ENCODE results near the gene ZSWIM2. TPM values are rescaled to one million over a fixed set of nuclear protein-coding genes. Genes with fewer than 3 reads are reported as not detected.

ZSWIM2 gene
- total RNA-seq, 6 experiments from 2014 or later, result 0.10 TPM; not detected in 5

DNA sequence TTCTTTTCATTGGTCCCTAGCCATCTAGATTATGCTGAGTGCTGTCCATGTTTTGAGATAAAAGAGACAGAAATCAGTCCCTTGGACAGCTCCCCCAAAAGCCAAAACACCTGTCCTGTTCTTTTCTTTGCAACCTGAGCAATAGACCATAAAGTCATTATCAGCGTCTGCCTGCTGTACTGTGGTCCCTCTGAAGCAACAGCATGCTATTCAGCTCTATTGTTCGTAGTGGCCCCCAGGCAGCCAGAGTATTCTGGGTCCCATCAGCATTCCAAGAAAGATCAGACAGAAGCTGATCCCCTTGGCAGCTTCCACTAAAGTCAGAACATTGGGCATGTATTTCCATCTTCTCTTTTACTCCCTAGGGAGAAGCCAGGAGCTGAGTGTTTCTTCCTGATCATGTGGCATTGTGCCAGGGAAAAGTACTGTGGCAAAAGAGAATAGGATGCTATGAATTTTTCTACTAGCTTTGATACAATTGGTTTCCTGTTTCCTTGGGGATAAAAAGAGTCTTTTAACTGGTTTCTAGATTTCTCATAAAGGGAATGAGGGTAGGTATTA, 33.6 kb upstream of the ZSWIM2 start:
- Mint-ChIP-seq H3K9me3 (peaks cover 16% of the 10 kb centered on the region), H3K4me1 (ENCODE audit: low read depth) (no peaks in the 10 kb centered on the region), H3K4me3 (no peak overlapping the region), H3K27me3 (ENCODE audit: insufficient read depth) (no peaks in the 10 kb centered on the region; the same call in none of the 2 replicates), H3K36me3 (ENCODE audit: low read depth) (peaks cover 8% of the 10 kb centered on the region; the same call in 1 of the 2 replicates), H3K27ac (no peak overlapping the region)
- no peak for DNase-seq
- TF ChIP-seq, protein P1, sequence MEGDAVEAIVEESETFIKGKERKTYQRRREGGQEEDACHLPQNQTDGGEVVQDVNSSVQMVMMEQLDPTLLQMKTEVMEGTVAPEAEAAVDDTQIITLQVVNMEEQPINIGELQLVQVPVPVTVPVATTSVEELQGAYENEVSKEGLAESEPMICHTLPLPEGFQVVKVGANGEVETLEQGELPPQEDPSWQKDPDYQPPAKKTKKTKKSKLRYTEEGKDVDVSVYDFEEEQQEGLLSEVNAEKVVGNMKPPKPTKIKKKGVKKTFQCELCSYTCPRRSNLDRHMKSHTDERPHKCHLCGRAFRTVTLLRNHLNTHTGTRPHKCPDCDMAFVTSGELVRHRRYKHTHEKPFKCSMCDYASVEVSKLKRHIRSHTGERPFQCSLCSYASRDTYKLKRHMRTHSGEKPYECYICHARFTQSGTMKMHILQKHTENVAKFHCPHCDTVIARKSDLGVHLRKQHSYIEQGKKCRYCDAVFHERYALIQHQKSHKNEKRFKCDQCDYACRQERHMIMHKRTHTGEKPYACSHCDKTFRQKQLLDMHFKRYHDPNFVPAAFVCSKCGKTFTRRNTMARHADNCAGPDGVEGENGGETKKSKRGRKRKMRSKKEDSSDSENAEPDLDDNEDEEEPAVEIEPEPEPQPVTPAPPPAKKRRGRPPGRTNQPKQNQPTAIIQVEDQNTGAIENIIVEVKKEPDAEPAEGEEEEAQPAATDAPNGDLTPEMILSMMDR (IDR thresholded peaks at IDR 0.05), result no peak

DNA sequence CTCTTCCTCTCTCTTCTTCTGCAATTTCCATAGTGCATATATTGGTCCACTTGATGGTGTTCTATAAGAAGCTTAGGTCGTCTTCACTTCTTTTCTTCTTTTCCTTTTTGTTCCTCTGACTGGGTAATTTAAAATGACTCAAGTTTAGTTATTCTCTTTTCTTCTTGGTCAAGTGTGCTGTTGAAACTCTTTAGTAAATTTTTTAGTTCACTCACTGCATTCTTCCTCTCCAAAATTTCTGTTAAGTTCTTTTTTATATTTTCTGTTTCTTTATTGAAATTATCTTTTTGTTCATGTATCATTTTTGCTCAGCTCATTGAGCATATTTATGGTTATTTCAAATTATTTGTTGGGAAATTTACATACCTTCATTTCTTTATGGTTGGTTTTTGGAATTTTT, 32.7 kb upstream of the ZSWIM2 start:
- H3K4me3 Mint-ChIP-seq, result no peak overlapping the region
- H3K27me3 Mint-ChIP-seq (ENCODE audit: insufficient read depth), result no peaks in the 10 kb centered on the region; the same call in 1 of the 2 replicates
- peaks cover 16% of the 10 kb centered on the region for H3K9me3 Mint-ChIP-seq
- peaks cover 8% of the 10 kb centered on the region; the same call in 1 of the 2 replicates for H3K36me3 Mint-ChIP-seq (ENCODE audit: low read depth)
- no peak for DNase-seq
- H3K27ac Mint-ChIP-seq, result no peak overlapping the region
- TF ChIP-seq, protein P1 (IDR thresholded peaks at IDR 0.05), result no peak
- H3K4me1 Mint-ChIP-seq (ENCODE audit: low read depth), result no peaks in the 10 kb centered on the region

DNA sequence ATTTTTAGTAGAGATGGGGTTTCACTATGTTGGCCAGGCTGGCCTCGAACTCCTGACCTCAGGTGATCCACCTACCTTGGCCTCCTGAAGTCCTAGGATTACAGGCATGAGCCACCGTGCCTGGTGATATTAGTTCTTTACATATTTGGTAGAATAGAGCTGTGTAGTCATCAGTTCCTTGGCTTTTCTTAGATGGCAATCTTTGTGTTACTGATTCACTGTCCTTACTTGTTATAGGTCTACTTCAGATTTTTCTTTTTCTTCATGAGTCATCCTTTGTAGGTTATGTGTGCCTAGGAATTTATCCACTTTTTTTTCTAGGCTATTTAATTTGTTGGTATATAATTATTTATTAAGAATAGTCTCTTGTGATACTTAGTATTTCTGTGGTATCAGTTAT, 30.3 kb upstream of the ZSWIM2 start:
- Mint-ChIP-seq H3K4me3 (no peak overlapping the region), H3K9me3 (peaks cover 16% of the 10 kb centered on the region), H3K27ac (no peak overlapping the region), H3K36me3 (ENCODE audit: low read depth) (peaks cover 8% of the 10 kb centered on the region; the same call in 1 of the 2 replicates), H3K4me1 (ENCODE audit: low read depth) (no peaks in the 10 kb centered on the region), H3K27me3 (ENCODE audit: insufficient read depth) (no peaks in the 10 kb centered on the region; the same call in 1 of the 2 replicates)
- DNase-seq, result peak; percentile 17
- TF ChIP-seq, protein P1 (IDR thresholded peaks at IDR 0.05), result no peak

DNA sequence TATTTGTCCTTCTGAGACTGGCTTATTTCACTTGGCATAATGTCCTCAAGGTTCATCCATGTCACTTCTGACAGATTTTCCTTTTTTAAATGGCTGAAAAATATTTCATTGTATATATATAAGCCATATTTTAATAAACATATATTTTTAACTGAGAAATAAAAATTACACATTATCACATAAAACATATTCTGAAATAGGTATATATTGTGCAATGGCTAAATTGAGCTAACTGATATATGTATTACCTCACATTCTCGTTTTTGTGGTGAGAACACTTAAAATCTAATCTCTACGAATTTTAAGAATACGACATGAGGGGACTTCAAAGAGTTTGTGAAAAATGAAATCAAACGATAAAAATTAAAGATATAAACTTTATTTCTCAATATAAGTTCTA, 25.7 kb upstream of the ZSWIM2 start:
- no peaks in the 10 kb centered on the region for H3K36me3 Mint-ChIP-seq (ENCODE audit: low read depth)
- no peaks in the 10 kb centered on the region for H3K4me1 Mint-ChIP-seq (ENCODE audit: low read depth)
- no peak for DNase-seq
- H3K4me3 Mint-ChIP-seq, result no peak overlapping the region
- no peaks in the 10 kb centered on the region; the same call in 1 of the 2 replicates for H3K27me3 Mint-ChIP-seq (ENCODE audit: insufficient read depth)
- TF ChIP-seq, protein P1 (IDR thresholded peaks at IDR 0.05), result no peak
- H3K27ac Mint-ChIP-seq, result no peak overlapping the region
- no peaks in the 10 kb centered on the region for H3K9me3 Mint-ChIP-seq

DNA sequence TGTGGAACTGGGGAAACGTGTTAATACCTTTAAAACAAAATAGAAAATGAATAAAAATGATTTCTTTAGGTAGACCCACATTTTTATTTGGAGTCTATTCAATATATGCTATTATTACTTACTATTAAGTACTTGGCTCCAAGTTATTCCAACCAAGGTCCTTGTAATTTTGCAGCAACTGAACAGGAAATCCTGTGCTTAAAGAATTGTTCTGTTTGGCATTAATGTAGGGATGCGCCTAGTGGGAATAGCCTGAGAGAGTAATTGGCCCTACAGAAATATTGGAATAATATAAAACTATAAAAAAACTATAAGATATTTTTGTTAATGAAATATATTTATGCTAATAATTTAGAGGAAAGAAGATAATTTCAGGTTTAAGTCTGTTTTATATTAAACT, 22.9 kb upstream of the ZSWIM2 start:
- Mint-ChIP-seq H3K9me3 (no peaks in the 10 kb centered on the region), H3K4me3 (no peak overlapping the region), H3K36me3 (ENCODE audit: low read depth) (no peaks in the 10 kb centered on the region), H3K27ac (no peak overlapping the region), H3K4me1 (ENCODE audit: low read depth) (no peaks in the 10 kb centered on the region), H3K27me3 (ENCODE audit: insufficient read depth) (no peaks in the 10 kb centered on the region)
- TF ChIP-seq, protein P1 (IDR thresholded peaks at IDR 0.05), result no peak
- DNase-seq, result no peak
